GM19328 (cell line): ENCODE data around the gene HGFAC.

ENCODE experiments used
- ATAC-seq: cut with Tn5 transposase; IDR thresholded peaks from one replicate; pipeline ENCODE4 v1.9.1; 2021; ENCODE audit warnings: mild to moderate bottlenecking, moderate library complexity; ENCODE audit not compliant: unreplicated experiment

Gene HGFAC

GRCh38 chr4:3485011-3485791 is 43.4 kb downstream of the HGFAC start:
- ATAC-seq = no peak

GRCh38 chr4:3485886-3486540 is 44.2 kb downstream of the HGFAC start:
- no peak for ATAC-seq

- no peak for ATAC-seq
Measured at GRCh38 chr4:3486541-3487540, 45.1 kb downstream of the HGFAC start.

GRCh38 chr4:3487861-3488260 is 46.1 kb downstream of the HGFAC start:
- no peak for ATAC-seq

GRCh38 chr4:3488820-3489219 is 47.1 kb downstream of the HGFAC start:
- ATAC-seq = no peak

- ATAC-seq = no peak
Measured at GRCh38 chr4:3489451-3489962, 47.7 kb downstream of the HGFAC start.

- ATAC-seq = no peak
Measured at GRCh38 chr4:3491681-3492405, 50.1 kb downstream of the HGFAC start.

- no peak for ATAC-seq
Measured at GRCh38 chr4:3492741-3493719, 51.3 kb downstream of the HGFAC start.

GRCh38 chr4:3493720-3494461 is 52.1 kb downstream of the HGFAC start:
- no peak for ATAC-seq

GRCh38 chr4:3494462-3494871 is 52.7 kb downstream of the HGFAC start:
- ATAC-seq = no peak

GRCh38 chr4:3495204-3495975 is 53.6 kb downstream of the HGFAC start:
- no peak for ATAC-seq

- ATAC-seq = no peak
Measured at GRCh38 chr4:3496021-3496420, 54.3 kb downstream of the HGFAC start.

- ATAC-seq = no peak
Measured at GRCh38 chr4:3497095-3497494, 55.3 kb downstream of the HGFAC start.

GRCh38 chr4:3497523-3498389 is 56.0 kb downstream of the HGFAC start:
- no peak for ATAC-seq

- no peak for ATAC-seq
Measured at GRCh38 chr4:3498407-3498806, 56.6 kb downstream of the HGFAC start.
